Measurements from ENCODE around the gene RPEL1. TPM values are rescaled to one million over a fixed set of nuclear protein-coding genes. Genes with fewer than 3 reads are reported as not detected.
"Not testable (repeated sequence)": the region's sequence is repeated elsewhere in the genome, so short reads cannot be mapped to it uniquely, and the experiment has no call there.

The RPEL1 gene
- total RNA-seq, 1 donor from 2014 or later = not detected

DNA sequence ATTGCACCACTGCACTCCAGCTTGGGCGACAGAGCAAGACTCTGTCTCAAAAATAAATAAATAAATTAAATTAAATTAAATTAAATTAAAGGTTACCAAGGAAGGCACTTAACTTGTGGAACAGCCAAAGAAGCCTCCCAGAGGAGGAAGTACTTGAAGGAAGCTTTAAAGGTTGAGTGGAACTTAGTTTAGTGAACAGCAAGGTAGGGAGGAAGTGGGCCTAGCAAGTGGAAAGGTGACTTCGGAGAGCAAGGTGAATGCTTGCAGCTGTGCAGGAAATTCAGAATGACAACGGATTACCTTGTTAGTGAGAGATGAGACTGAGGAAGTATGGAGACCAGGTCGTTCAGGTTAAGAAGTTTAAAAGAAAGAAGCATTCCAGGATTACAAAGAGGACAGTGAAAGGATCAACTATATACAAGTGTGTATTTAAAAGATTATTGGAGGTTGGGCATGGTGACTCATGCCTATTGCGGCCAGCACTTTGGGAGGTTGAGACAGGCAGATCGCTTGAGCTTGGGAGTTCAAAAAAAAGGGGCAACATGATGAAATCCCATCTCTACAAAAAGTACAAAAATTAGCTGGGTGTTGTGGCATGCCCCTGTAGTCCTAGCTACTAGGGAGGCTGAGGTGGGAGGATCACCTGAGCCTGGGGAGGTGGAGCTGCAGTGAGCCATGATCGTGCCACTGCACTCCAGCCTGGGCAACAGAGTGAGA lies 12.8 kb upstream of the RPEL1 start:
- intact Hi-C loops (cut with micrococcal nuclease) = no loop called here

DNA sequence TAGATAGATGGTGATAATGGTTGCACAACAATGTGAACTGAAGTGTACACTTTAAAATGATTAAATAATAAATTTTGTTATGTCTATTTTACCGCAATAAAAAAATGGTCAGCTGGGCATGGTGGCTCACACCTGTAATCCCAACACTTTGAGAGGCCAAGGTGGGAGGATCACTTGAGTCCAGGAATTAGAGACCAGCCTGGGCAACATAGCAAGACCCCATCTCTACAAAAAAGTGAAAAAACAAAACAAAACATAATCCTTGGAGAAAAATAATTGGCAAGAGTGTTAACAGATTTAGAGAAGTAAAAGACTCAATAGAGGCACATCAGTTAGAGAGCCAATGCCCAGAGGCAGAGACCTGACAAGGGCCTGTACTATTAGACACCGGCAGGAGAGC lies 9.9 kb upstream of the RPEL1 start:
- intact Hi-C loops (cut with micrococcal nuclease) = no loop called here

DNA sequence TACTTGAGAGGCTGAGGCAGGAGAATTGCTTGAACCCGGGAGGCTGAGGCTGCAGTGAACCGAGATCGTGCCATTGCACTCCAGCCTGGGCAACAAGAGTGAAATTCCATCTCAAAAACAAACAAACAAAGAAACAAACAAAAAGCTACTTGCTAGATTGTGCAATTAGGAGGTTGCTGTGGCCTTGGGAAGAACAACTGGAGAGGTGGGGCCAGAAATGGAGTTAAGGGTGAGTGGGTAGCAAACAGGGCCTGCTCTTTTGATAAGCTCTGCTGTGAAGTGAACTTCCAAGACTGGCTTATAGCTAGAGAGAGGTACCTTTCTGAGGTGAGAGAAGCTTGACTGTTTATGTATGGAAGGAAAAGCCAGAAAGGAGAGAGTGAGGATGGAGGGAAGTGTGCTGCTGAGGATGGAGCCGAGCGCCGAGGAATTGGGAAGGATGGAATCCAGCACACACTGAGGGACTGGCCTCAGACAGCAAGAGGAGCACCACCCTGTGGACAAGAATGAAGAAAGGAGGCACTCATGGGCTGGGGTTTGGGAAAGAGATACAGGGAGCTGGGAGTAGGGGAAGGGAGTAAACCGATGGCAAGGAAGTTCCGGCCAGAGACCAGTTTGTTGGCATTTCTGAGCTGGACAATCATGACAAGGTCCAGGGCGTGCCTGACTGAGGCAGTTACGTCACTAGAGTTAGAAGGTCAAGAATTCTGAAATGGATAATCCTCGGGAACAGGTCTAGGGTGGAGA lies 7.0 kb upstream of the RPEL1 start:
- intact Hi-C loops (cut with micrococcal nuclease) = no loop called here

DNA sequence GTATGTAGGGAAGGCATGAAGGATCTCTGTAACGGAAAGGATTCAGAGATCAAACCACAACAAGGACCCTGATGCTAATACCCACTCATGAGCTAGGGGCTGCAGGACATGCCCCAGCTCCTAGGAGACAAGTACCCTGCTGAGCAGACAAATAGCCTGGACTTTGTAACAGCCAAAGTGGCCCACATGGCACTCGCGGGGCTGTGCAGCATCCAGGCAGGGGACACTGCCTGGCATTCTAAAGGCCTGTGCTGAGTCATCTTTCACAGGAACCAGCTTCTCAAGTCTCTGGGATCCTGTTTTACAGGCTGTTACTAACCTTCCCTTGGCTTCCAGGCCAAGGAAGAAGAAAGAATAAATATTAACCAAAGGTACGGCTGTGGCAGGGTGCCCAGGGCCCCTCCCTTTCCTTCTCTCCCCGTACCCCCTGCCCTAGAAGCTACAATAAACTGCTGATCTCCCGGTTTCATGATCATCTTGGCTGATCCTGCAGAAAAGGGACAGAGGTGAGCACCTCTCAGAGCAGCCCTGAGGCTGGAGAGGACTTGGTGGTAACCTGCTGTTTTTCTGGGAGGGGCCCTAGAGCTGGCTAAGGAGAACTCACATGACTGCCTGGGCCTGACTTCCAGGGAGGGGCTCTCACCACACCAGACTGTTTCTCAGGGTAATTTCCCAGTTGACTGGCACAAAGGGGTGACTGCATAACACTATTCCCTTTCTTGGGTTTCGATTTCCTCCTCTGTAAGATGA lies 4.2 kb upstream of the RPEL1 start:
- intact Hi-C loops (cut with micrococcal nuclease) = loop anchor here (5.0 kb wide), 1 partner anchor 49 kb away; the partner anchor contains the start of gene NT5C2

DNA sequence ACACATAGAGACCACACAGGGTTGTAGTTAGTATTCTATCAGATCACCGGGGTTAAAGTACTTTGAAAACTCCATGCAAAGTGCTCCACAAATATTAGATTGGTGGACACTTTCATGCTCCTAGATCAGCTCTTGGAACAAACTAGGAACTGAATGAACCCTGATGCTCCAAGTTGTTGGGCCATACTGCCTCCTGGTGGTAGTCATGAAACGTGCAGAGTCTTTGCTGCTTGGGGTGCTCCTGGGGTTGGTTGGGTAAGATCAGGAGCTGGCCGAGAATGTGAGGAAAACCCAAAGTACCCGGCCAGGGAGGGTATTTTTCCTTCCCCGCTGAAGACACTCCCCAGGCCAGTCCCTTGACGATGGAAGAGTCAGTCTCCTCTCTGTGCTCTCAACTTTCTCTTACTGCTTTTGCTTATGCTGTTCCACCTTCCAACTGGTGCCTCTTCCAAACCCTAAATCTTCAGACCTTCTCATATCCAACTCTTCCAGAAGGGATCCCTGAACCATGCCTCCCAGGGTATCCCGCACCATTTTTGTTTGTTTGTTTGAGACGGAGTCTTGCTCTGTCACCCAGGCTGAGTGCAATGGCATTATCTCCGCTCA lies 918 bp upstream of the RPEL1 start:
- intact Hi-C loops (cut with micrococcal nuclease) = loop anchor here (1.0 to 5.0 kb wide), 4 partner anchors 52 to 409 kb away; partner anchors contain the start of gene NT5C2

DNA sequence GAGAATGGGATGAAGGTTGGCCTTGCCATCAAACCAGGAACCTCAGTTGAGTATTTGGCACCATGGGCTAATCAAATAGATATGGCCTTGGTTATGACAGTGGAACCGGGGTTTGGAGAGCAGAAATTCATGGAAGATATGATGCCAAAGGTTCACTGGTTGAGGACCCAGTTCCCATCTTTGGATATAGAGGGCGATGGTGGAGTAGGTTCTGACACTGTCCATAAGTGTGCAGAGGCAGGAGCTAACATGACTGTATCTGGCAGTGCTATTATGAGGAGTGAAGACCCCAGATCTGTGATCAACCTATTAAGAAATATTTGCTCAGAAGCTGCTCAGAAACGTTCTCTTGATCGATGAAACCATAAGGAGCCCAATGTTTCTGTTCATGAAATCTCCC lies 637 bp downstream of the RPEL1 start:
- intact Hi-C loops (cut with micrococcal nuclease) = no loop called here

DNA sequence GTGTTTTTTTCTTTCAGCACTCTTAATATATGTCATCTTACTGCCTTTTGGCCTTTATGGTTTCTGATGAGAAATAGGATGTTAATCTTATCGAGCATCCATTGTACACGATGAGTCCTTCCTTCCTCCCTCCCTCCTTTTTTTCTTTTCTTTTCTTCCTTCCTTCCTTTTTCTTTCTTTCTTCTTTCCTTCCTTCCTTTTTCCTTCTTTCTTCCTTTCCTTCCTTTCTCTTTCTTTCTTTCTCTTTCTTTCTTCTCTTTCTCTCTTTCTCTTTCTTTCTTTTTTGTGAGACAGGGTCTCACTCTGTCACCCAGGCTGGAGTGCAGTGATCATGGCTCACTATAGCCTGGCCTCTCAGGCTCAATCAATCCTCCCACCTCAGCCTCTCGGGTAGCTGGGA lies 8.4 kb downstream of the RPEL1 start:
- intact Hi-C loops (cut with micrococcal nuclease) = no loop called here

DNA sequence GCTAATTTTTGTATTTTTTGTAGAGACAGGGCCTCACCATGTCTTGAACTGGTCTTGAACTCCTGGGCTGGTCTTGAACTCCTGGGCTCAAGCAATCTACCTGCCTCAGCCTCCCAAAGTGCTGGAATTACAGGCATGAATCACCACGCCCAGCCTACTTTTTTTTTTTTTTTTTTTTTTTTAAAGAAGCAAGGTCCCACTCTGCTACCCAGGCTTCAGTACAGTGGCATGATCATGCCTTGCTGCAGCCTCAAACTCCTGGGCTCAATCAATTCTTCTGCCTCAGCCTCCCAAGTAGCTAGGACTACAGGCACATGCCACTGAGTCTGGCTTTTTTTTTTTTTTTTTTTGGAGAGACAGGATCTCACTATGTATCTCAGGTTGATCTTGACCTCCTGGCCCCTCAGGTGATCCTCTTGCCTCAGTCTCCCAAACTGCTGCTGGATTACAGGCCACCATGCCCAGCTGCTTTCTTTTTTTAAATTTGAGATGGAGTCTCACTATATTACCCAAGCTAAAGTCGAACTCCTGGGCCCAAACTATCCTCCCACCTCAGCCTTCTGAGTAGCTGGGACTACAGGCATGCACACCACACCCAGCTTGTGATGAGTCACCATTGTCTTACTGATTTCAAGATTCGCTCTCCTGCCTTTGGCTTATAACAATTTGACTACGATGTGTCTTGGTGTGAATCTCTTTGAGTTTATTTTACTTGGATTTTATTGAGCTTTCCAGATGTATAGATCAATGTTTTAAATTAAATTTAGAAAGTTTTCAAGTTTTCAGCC lies 9.0 kb downstream of the RPEL1 start:
- intact Hi-C loops (cut with micrococcal nuclease) = no loop called here

DNA sequence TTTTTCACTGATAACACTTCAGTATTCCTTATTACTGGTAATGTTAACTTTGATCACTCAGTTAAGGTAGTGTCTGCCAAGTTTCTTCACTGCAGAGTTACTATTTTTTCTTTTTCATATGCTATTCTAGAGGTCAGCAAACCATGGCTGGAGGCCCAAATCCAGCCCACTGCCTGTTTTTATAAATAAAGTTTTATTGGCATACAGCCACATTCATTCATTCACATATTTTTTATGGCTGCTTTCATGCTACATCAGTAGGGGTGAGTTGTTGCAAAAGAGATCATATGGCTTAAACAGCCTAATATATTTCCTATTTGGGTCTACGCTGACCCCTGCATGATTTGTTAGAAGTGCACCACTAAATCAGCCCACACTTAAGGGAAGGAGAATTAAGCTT lies 10.9 kb downstream of the RPEL1 start:
- intact Hi-C loops (cut with micrococcal nuclease) = no loop called here

DNA sequence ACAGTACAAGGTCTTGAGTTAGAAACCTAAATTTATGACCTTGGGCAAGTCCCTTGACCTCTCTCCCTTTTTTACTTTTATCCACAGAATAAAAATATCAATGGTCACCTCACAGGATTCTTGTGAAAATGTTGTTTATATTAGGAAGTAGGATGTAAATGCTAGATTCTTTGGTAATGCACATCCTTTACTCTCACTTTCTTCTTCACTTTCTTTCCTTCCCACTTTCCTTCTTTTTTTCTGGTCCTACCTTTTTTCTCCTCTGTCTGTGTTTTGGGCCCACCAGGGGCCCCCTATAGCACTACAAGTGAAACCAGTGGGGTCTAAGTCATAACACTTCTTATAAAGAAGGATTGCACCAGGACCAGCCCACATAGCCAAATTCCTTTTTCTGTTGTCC lies 12.1 kb downstream of the RPEL1 start:
- intact Hi-C loops (cut with micrococcal nuclease) = no loop called here

DNA sequence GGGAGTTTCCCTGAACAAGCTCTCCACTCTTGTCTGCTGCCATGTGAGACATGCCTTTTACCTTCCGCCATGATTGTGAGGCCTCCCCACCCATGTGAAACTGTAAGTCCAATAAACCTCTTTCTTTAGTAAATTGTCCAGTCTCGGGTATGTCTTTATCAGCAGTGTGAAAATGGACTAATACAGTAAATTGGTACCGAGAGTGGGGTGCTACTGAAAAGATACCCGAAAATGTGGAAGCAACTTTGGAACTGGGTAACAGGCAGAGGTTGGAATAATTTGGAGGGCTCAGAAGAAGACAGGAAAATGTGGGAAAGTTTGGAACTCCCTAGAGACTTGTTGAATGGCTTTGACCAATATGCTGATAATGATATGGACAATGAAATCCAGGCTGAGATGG lies 13.2 kb downstream of the RPEL1 start:
- intact Hi-C loops (cut with micrococcal nuclease) = not testable (repeated sequence)

DNA sequence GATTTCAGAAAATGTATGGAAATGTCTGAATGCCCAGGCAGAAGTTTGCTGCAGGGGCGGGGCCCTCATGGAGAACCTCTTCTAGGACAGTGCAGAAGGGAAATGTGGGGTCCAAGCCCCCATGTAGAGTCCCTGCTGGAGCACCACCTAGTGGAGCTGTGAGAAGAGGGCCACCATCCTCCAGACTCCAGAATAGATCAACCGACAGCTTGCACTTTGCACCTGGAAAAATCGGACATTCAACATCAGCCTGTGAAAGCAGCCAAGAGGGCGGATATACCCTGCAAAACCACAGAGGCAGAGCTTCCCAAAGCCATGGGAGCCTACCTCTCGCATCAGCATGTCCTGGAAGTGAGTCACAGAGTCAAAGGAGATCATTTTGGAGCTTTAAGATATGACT lies 14.3 kb downstream of the RPEL1 start:
- intact Hi-C loops (cut with micrococcal nuclease) = no loop called here

DNA sequence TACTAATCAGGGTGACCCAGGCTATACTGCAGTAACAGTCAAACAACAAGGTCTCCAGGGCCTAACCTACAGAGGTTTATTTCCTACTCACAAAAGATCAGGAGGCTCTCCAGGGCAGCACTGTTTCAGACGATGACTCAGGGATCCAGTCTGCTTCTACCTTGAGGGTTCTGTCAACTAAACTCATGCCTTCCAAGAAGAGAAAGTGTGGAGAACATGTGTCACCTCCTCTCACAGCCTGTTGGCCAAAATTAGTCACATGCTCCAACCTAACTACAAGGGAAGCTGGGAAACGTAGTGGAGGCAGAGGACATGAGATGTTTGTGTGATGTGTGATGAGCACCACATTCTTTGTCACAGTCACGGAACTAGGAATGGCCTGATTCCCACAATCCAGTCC lies 16.5 kb downstream of the RPEL1 start:
- intact Hi-C loops (cut with micrococcal nuclease) = no loop called here

DNA sequence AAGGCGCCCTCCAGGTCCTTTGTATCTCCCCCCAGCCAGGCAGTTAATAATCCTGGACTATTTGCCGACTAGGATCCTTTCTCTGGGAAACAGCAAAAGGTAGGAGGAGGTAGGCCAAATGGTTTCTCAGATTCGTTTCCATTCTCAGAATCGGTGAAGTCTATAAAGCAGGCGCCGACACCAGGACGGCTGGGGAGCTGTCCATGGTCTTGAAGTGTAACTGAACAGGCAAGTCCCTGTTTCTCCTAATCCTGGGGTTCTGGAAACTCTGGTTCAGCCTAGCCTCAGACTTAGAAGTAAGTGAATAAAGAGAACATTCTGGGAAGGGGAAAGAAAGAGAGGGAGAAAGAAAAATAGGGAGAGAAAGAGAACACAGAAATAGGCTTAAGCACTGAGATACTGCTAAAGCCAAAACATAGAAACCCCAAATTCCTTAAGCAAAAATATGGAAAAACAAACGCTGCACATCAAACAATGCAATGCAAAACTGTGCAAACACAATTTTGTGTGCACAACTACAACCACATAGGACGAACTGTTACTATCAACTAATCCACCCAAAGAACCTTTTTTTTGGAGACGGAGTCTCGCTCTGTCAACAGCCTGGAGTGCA lies 20.1 kb downstream of the RPEL1 start:
- intact Hi-C loops (cut with micrococcal nuclease) = loop anchor here (2.0 kb wide), 1 partner anchor 13 kb away; no protein-coding TSS in a partner anchor

DNA sequence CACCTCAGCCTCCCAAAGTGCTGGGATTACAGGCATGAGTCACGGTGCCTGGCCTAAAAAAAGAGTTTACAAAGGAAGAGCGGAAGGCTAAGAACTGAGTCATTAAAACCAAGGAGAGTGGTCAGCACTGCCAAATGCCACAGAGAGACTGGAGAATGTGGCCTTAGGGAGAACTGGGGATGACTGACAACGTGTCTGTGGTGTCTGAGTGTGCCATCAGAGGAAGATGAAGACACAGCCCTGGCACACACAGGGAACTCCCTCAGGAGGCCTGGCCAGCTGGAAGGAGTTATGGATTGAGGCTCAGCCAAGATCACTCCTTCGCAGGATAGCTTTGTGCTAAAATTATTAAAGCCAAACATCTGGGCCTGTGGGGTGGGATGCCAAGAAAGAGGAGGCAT lies 27.4 kb downstream of the RPEL1 start:
- intact Hi-C loops (cut with micrococcal nuclease) = no loop called here

DNA sequence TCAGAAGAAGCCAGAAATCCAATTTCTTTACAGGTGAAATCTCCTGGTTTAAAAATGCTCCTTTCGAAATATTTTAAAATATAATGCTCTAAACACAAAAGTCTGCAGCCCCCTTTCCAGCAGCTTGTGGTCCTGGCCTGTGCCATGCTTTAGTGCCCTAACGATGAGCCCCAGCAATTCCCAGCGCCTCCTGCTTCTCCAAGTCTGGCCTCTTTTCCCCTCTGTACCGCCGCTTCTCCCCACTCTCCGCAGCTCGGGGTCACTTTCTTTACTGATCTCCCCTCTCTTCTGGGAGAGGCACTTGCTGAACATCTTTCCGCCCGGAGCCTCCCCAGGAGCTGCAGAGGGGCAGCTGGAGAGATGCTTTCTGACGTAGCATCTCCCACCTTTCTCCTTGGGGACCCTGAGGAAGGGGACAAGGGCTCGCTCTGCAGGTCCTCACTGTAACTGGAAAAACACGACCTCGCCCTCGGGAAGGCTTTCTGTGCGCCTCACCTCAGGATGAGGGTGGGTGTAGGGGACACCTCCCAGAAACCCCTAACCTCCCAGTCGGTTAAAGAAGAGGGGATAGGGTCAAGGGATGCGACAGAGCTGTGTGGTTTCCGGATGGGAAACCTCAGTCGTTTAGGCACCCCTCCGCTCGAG lies 30.7 kb downstream of the RPEL1 start:
- intact Hi-C loops (cut with micrococcal nuclease) = no loop called here

DNA sequence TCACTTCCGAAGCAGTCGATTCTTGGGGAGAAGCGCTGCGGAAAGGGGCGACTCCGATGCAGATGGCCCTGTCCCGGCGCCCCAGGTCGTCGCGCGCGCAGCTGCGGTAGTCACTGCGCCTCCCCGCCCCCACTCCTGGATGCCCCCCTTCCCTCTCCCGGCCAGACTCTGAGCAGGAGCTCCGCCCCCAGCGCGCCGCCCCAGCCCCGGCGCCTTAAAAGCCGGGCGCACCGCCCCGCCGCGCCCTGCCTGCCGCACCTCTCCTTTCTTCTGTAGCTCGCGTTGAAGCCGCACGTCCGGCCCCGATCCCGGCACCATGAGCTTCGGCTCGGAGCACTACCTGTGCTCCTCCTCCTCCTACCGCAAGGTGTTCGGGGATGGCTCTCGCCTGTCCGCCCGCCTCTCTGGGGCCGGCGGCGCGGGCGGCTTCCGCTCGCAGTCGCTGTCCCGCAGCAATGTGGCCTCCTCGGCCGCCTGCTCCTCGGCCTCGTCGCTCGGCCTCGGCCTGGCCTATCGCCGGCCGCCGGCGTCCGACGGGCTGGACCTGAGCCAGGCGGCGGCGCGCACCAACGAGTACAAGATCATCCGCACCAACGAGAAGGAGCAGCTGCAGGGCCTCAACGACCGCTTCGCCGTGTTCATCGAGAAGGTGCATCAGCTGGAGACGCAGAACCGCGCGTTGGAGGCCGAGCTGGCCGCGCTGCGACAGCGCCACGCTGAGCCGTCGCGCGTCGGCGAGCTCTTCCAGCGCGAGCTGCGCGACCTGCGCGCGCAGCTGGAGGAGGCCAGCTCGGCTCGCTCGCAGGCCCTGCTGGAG lies 31.4 kb downstream of the RPEL1 start, which contains the start of gene INA:
Gene INA, plus strand, starts transcription at position 243 of the 817 bp plus-strand sequence. Its CDS starts 74 bp downstream, at position 317.
- intact Hi-C loops (cut with micrococcal nuclease) = no loop called here

DNA sequence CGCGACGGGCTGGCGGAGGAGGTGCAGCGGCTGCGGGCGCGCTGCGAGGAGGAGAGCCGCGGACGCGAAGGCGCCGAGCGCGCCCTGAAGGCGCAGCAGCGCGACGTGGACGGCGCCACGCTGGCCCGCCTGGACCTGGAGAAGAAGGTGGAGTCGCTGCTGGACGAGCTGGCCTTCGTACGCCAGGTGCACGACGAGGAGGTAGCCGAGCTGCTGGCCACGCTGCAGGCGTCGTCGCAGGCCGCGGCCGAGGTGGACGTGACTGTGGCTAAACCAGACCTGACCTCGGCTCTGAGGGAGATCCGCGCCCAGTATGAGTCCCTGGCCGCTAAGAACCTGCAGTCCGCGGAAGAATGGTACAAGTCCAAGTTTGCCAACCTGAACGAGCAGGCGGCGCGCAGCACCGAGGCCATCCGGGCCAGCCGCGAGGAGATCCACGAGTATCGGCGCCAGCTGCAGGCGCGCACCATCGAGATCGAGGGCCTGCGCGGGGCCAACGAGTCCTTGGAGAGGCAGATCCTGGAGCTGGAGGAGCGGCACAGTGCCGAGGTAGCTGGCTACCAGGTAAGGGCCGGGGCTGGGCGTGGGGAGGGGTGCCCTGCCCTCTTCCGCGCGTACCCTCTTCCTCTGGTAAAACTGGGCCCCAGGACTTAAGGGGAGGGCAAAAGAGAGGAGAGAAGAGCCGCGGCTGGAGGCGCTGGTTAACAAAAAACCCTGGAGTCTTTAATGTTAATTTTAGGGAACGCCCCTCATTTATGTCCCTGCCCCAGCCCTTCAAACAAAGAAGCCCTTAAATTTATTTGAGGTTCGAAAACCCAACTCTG lies 32.2 kb downstream of the RPEL1 start:
- intact Hi-C loops (cut with micrococcal nuclease) = loop anchor here (2.0 kb wide), 1 partner anchor 13 kb away; no protein-coding TSS in a partner anchor
